HL-60 (cell line): ENCODE measurements around the gene DPH6.

ENCODE experiments used
- CTCF ChIP-seq: IDR thresholded peaks from one replicate; pipeline ENCODE4 v1.5.1; 2011; ENCODE audit warnings: low read length, control low read depth, inconsistent platforms; ENCODE audit not compliant: insufficient read depth
- POLR2AphosphoS5 ChIP-seq: IDR thresholded peaks from 2 replicates; pipeline ENCODE4 v1.6.1; 2012; ENCODE audit warnings: low read depth
- REST ChIP-seq: IDR thresholded peaks from 2 replicates; pipeline ENCODE4 v1.6.1; 2012; ENCODE audit warnings: low read depth; ENCODE audit not compliant: insufficient replicate concordance

- TF ChIP-seq CTCF, result peak; percentile 54
- no peak for TF ChIP-seq REST
- TF ChIP-seq POLR2AphosphoS5, result no peak
Observed at GRCh38 chr15:35444557-35445204, 101.3 kb downstream of the DPH6 start.
